Measurements from ENCODE around the gene SLC52A3.

SLC52A3 gene

DNA sequence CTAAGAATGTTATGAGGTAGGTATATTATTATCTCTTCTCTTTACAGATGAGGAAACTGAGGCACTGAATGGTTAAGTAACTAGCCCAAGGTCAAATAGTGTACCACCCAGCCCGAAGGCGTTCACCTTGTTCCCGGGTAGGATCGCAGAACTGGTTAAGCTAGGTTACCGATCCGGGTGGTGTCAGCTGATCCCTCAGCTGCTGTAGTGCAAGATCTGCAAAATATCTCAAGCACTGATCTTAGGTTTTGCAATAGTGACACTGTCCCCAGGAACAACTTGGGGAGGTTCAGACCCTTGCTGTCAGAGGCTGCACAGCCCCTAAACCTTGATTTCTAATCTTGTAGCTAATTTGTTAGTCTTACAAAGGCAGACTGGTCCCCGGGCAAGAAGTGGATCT, 28.1 kb downstream of the SLC52A3 start:
- no peak overlapping the region for H3K4me3 ChIP-seq (replicated peaks; ENCODE audit: low read depth, low read length)
- DNase-seq (ENCODE audit: low read depth), result no peak
- TF ChIP-seq, protein P1, sequence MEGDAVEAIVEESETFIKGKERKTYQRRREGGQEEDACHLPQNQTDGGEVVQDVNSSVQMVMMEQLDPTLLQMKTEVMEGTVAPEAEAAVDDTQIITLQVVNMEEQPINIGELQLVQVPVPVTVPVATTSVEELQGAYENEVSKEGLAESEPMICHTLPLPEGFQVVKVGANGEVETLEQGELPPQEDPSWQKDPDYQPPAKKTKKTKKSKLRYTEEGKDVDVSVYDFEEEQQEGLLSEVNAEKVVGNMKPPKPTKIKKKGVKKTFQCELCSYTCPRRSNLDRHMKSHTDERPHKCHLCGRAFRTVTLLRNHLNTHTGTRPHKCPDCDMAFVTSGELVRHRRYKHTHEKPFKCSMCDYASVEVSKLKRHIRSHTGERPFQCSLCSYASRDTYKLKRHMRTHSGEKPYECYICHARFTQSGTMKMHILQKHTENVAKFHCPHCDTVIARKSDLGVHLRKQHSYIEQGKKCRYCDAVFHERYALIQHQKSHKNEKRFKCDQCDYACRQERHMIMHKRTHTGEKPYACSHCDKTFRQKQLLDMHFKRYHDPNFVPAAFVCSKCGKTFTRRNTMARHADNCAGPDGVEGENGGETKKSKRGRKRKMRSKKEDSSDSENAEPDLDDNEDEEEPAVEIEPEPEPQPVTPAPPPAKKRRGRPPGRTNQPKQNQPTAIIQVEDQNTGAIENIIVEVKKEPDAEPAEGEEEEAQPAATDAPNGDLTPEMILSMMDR (IDR thresholded peaks at IDR 0.05; ENCODE audit: low read length, missing control alignments), result no peak

DNA sequence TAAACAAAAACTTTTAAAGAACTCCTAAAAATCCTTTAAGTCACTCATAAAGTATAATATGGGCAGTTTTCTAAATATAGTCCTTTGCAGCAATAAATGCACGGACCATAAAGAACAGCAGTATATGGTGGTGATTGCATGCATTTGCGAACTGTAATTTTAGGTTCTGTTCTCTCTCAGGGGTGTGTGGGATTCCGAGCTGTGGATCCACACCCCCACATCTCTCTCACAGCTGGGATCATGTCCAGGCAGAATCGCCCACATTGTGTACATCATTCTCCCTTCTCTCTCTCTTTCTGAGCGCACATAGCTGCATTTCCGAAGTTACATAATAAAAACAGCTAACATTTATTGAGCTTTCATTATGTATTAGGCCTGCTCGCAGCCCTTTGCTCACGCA, 28.6 kb downstream of the SLC52A3 start:
- TF ChIP-seq, protein P1 (IDR thresholded peaks at IDR 0.05; ENCODE audit: low read length, missing control alignments), result no peak
- no peak overlapping the region for H3K4me3 ChIP-seq (replicated peaks; ENCODE audit: low read depth, low read length)
- DNase-seq (ENCODE audit: low read depth), result no peak

DNA sequence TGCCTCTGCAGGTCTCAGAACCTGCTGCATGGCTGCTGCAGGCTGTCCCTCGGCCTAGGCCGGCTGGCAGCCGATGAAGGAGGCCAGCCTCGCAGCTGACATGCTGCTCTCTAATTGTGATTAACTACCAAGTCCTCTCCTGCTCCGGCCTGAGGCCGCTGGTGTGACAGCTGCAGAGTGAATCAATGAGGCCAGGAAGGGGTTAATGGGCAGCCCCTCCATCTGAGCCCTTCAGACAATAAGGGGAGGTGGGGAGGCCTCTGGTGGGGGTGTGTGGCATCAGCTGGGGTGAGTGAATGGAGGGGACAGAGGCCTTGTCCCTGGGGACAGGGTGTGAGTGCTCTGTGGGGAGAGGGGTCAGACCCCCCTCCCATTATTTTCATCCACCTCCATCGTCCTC, 34.4 kb downstream of the SLC52A3 start:
- no peak for DNase-seq (ENCODE audit: low read depth)
- TF ChIP-seq, protein P1 (IDR thresholded peaks at IDR 0.05; ENCODE audit: low read length, missing control alignments), result no peak
- H3K4me3 ChIP-seq (replicated peaks; ENCODE audit: low read depth, low read length), result no peak overlapping the region

DNA sequence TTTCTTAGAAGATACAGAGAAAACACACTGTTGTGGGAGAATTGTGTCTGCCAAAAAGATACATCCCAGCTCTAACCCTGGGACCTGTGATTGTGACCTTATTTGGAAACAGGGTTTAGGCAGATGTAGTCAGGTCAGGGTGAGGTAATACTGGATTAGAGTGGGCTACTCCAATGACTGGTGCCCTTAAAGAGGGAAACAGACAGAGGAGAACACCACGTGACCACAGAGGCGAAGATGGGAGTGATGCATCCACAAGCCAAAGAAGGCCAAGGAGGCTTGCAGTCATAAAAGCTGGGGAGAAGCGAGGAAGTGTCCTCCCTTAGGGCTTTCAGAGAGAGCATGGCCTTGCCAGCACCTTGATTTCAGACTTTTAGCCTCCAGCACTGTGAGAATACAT, 35.6 kb downstream of the SLC52A3 start:
- TF ChIP-seq, protein P1 (IDR thresholded peaks at IDR 0.05; ENCODE audit: low read length, missing control alignments), result no peak
- H3K4me3 ChIP-seq (replicated peaks; ENCODE audit: low read depth, low read length), result no peak overlapping the region
- DNase-seq (ENCODE audit: low read depth), result no peak

DNA sequence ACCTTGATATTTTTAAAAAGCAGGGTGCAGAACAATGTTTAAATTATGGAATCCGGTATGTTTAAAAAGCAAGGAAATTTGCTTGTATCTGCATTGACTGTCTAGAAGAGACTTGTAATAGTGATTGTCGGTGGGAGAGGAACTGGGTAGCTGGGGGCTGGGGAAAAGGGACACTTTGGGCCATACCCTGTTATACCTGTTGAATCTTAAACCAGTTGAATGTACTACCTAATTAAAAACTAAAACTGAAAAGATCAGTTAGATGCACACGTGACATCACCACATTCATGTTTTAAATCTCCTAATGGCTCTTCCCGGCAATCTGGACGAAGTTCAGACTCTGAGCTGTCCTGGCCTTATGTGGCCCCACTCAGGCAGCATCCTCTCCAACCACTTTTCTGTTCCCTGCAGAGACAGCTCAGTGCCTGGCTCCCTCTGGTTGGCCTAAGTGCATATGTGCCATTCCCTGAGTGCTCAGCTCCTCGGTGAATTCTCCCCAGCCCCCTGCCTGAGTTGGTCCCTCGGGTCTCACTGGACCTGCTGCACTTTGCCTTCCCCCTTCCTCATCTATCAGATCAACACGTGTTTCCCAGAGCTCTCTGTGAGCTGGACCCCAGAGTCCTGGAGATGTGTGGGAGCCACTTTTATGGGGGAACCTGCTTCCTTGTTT, 36.3 kb downstream of the SLC52A3 start:
- TF ChIP-seq, protein P1 (IDR thresholded peaks at IDR 0.05; ENCODE audit: low read length, missing control alignments), result no peak
- H3K4me3 ChIP-seq (replicated peaks; ENCODE audit: low read depth, low read length), result no peak overlapping the region
- no peak for DNase-seq (ENCODE audit: low read depth)

DNA sequence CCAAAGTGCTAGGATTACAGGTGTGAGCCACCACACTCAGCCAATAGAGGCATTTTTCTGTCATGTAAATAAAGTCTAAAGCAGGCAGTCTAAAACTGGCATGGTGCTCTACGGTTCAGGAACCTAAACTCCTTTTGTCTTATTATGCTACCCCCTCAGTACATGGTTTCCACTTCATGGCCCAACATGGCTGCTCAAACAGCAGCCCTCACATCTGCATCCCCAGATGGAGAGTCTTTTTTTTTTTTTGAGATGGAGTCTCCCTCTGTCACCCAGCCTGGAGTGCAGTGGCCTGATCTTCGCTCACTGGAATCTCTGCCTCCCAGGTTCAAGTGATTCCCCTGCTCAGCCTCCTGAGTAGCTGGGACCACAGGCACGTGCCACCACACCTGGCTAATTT, 38.3 kb downstream of the SLC52A3 start:
- TF ChIP-seq, protein P1 (IDR thresholded peaks at IDR 0.05; ENCODE audit: low read length, missing control alignments), result no peak

More for the DNA sequence above, 38.3 kb downstream of the SLC52A3 start:
- no peak overlapping the region for H3K4me3 ChIP-seq (replicated peaks; ENCODE audit: low read depth, low read length)
- no peak for DNase-seq (ENCODE audit: low read depth)

Data from fibroblast of pulmonary artery (primary cell).